ENCODE data around the gene THOC5. TPM values are rescaled to one million over a fixed set of nuclear protein-coding genes. Genes with fewer than 3 reads are reported as not detected.

THOC5 gene
- total and polyA plus RNA-seq, 12 donors, result 13.2 to 42.4 (median 27.7) TPM

DNA sequence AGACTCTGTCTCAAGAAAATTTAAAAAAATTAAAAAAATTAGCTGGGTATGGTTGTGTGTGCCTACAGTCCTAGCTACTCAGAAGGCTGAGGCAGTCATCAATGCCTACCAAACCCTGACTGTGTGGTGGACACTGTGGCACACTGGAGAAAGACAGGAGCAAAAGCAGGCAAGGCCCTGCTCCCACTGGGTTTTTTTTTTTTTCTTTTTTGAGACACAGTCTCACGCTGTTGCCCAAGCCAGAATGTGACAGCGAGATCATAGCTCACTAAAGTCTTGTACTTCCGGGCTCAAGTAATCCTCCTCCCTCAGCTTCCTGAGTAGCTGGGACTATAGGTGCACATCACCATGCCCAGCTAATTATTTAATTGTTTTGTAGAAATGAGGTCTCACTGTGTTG is 68.9 kb downstream of the THOC5 start:
- 88 to 96% (median 93%) methylated on average over 3 of the region's 3 CpGs for WGBS, 4 donors
- no peak for DNase-seq
- no peak overlapping the region for H3K4me3 ChIP-seq
- intact Hi-C loops (cut with DNase I), result no loop called here
- peaks cover 0 to 17% of the 10 kb centered on the region in 2 donors for H3K36me3 ChIP-seq (replicated peaks in 1 of 2)
- H3K9me3 ChIP-seq (replicated peaks in 1 of 3), result no peaks in the 10 kb centered on the region
- no peak overlapping the region for H3K27ac ChIP-seq
- TF ChIP-seq, protein P1, sequence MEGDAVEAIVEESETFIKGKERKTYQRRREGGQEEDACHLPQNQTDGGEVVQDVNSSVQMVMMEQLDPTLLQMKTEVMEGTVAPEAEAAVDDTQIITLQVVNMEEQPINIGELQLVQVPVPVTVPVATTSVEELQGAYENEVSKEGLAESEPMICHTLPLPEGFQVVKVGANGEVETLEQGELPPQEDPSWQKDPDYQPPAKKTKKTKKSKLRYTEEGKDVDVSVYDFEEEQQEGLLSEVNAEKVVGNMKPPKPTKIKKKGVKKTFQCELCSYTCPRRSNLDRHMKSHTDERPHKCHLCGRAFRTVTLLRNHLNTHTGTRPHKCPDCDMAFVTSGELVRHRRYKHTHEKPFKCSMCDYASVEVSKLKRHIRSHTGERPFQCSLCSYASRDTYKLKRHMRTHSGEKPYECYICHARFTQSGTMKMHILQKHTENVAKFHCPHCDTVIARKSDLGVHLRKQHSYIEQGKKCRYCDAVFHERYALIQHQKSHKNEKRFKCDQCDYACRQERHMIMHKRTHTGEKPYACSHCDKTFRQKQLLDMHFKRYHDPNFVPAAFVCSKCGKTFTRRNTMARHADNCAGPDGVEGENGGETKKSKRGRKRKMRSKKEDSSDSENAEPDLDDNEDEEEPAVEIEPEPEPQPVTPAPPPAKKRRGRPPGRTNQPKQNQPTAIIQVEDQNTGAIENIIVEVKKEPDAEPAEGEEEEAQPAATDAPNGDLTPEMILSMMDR (IDR thresholded peaks at IDR 0.05), result no peak
- no peak for TF ChIP-seq POLR2A (IDR thresholded peaks at IDR 0.05)
- no peaks in the 10 kb centered on the region for H3K27me3 ChIP-seq
- peaks cover 31 to 35% of the 10 kb centered on the region in 2 donors for H3K4me1 ChIP-seq (replicated peaks in 1 of 2)

DNA sequence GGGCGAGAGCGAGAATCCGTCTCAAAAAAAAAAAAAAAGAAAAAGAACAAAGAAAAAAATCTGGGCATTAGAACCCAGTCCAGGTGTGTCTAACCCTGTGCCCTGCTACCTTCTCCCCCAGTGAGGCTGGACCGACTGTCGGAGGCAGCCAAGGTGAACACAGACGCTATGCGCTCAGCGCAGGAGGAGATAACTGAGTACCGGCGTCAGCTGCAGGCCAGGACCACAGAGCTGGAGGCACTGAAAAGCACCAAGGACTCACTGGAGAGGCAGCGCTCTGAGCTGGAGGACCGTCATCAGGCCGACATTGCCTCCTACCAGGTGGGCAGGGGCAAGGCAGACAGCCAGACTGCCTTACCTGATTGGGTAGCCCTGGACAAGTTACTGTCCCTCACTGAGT is 70.3 kb downstream of the THOC5 start:
- Histone ChIP-seq H3K27ac (peak overlapping the region in 4 of 5 donors; percentile 74 to 92 (median 84)), H3K9me3 (replicated peaks in 1 of 3) (no peaks in the 10 kb centered on the region), H3K4me1 (replicated peaks in 1 of 2) (peaks cover 36% of the 10 kb centered on the region in 2 donors), H3K36me3 (replicated peaks in 1 of 2) (peaks cover 0 to 17% of the 10 kb centered on the region in 2 donors), H3K4me3 (no peak overlapping the region), H3K27me3 (no peaks in the 10 kb centered on the region)
- WGBS, 4 donors, result 77 to 92% (median 90%) methylated on average over 10 to 13 of the region's 13 CpGs
- no peak for DNase-seq
- TF ChIP-seq, protein P1 (IDR thresholded peaks at IDR 0.05), result no peak
- no peak for TF ChIP-seq POLR2A (IDR thresholded peaks at IDR 0.05)
- intact Hi-C loops (cut with DNase I), result no loop called here

DNA sequence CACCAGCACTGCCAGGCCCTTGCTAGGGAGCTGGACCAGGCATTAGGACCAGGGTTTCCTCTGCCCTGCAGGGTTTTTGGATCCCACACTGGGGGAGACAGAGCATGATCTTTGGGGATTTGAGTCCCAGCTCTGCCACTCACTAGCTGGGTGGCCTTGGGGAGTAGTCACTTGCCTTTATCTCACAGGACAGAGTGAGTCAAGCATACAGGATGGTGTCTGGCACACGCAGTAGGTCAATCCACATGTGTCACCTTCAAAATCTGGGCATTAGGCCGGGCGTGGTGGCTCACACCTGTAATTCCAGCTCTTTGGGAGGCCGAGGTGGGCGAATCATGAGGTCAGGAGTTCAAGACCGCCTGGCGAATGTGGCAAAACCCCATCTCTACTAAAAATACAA is 70.8 kb downstream of the THOC5 start:
- no peaks in the 10 kb centered on the region for H3K27me3 ChIP-seq
- H3K9me3 ChIP-seq (replicated peaks in 1 of 3), result no peaks in the 10 kb centered on the region
- no peak overlapping the region for H3K4me3 ChIP-seq
- peaks cover 41% of the 10 kb centered on the region in 2 donors for H3K4me1 ChIP-seq (replicated peaks in 1 of 2)
- peak; percentile 62 to 91 (median 86) for DNase-seq
- TF ChIP-seq, protein P1 (IDR thresholded peaks at IDR 0.05), result no peak
- peak in 1 of 2 donors; percentile 12 for TF ChIP-seq POLR2A (IDR thresholded peaks at IDR 0.05)
- 60 to 67% (median 61%) methylated on average over 7 of the region's 7 CpGs for WGBS, 4 donors
- peak overlapping the region; percentile 34 to 92 (median 76) for H3K27ac ChIP-seq
- H3K36me3 ChIP-seq (replicated peaks in 1 of 2), result peaks cover 0 to 17% of the 10 kb centered on the region in 2 donors
- intact Hi-C loops (cut with DNase I), result no loop called here

DNA sequence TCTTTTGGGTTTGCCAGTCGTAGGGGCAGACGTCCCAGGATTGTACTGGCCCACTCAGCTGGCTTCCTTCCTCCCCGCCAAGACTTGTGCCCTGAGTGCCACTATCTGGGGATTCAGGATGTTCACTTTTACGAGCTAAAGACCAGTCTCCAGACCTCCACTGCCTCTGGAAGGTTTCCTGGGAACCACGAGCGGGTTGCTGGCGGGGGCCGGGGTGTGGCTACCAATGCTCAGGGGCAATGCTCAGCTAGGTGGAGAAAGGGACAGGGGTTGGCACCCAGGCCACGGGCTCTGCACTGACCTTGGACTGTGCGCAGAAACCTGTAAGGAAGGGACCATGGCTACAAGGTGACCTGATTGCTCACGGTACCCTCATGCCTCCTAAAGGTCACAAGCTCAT is 71.3 kb downstream of the THOC5 start:
- Histone ChIP-seq H3K36me3 (replicated peaks in 1 of 2) (peaks cover 0 to 17% of the 10 kb centered on the region in 2 donors), H3K4me3 (no peak overlapping the region), H3K27me3 (no peaks in the 10 kb centered on the region), H3K4me1 (replicated peaks in 1 of 2) (peaks cover 42 to 46% of the 10 kb centered on the region in 2 donors), H3K27ac (peak overlapping the region; percentile 34 to 92 (median 76)), H3K9me3 (replicated peaks in 1 of 3) (no peaks in the 10 kb centered on the region)
- TF ChIP-seq POLR2A (IDR thresholded peaks at IDR 0.05), result no peak
- TF ChIP-seq, protein P1 (IDR thresholded peaks at IDR 0.05), result no peak
- intact Hi-C loops (cut with DNase I), result no loop called here
- 38 to 53% (median 49%) methylated on average over 3 to 11 of the region's 11 CpGs for WGBS, 4 donors
- DNase-seq, result peak in 6 of 7 donors; percentile 13 to 56 (median 40)

All from adrenal gland (tissue), 12 donors.